IMR-90 (cell line): ENCODE measurements around the gene FAM162A.
"Not testable (repeated sequence)": the region's sequence is repeated elsewhere in the genome, so short reads cannot be mapped to it uniquely, and the experiment has no call there.

Experiments used
- RFX5 ChIP-seq: IDR thresholded peaks from 2 replicates; pipeline ENCODE4 v1.8.0; 2012; ENCODE audit warnings: low read depth, mild to moderate bottlenecking, low read length, moderate library complexity
- TF ChIP-seq, protein P1 (sequence below): conservative IDR thresholded peaks from 2 replicates; pipeline ENCODE4 v1.5.1; 2012; ENCODE audit warnings: mild to moderate bottlenecking, low read depth, low read length, improper control_type of control experiment

DNA sequence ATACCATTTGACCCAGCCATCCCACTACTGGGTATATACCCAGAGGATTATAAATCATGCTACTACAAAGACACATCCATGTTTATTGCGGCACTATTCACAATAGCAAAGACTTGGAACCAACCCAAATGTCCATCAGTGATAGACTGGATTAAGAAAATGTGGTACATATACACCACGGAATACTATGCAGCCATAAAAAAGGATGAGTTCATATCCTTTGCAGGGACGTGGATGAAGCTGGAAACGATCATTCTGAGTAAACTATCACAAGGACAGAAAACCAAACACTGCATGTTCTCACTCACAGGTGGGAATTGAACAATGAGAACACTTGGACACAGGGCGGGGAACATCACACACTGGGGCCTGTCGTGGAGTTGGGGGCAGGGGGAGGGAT is 64.2 kb downstream of the FAM162A start:
- TF ChIP-seq, protein P1, sequence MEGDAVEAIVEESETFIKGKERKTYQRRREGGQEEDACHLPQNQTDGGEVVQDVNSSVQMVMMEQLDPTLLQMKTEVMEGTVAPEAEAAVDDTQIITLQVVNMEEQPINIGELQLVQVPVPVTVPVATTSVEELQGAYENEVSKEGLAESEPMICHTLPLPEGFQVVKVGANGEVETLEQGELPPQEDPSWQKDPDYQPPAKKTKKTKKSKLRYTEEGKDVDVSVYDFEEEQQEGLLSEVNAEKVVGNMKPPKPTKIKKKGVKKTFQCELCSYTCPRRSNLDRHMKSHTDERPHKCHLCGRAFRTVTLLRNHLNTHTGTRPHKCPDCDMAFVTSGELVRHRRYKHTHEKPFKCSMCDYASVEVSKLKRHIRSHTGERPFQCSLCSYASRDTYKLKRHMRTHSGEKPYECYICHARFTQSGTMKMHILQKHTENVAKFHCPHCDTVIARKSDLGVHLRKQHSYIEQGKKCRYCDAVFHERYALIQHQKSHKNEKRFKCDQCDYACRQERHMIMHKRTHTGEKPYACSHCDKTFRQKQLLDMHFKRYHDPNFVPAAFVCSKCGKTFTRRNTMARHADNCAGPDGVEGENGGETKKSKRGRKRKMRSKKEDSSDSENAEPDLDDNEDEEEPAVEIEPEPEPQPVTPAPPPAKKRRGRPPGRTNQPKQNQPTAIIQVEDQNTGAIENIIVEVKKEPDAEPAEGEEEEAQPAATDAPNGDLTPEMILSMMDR = not testable (repeated sequence)
- TF ChIP-seq RFX5 = not testable (repeated sequence)
